ENCODE data around the gene EPHX1.

Gene EPHX1

GRCh38 chr1:225846331-225847310 is 36.7 kb downstream of the EPHX1 start:
- Histone ChIP-seq H3K9me3 (ENCODE audit: insufficient read depth, low read length) (peaks cover 23% of the 10 kb centered on the region; the same call in 1 of the 2 replicates), H3K27me3 (ENCODE audit: insufficient read depth, insufficient read length) (no peaks in the 10 kb centered on the region), H3K9ac (ENCODE audit: insufficient read length, low read depth) (peak overlapping the region; percentile 11), H3K4me3 (ENCODE audit: insufficient read length, low read depth) (no peak overlapping the region), H3K36me3 (ENCODE audit: insufficient read depth, insufficient read length, low read length) (peaks cover 73% of the 10 kb centered on the region), H3K4me1 (ENCODE audit: insufficient read depth, insufficient read length) (peaks cover 19% of the 10 kb centered on the region)
- TF ChIP-seq YY1 (IDR thresholded peaks at IDR 0.05; ENCODE audit: insufficient read depth, insufficient read length) (no peak), SUZ12 (IDR thresholded peaks at IDR 0.05; ENCODE audit: extremely low read depth, insufficient read depth, insufficient read length) (no peak), ZNF274 (IDR thresholded peaks at IDR 0.05; ENCODE audit: low read depth, low read length) (no peak)
- no peak for DNase-seq (ENCODE audit: low read depth, low spot score)

DNA sequence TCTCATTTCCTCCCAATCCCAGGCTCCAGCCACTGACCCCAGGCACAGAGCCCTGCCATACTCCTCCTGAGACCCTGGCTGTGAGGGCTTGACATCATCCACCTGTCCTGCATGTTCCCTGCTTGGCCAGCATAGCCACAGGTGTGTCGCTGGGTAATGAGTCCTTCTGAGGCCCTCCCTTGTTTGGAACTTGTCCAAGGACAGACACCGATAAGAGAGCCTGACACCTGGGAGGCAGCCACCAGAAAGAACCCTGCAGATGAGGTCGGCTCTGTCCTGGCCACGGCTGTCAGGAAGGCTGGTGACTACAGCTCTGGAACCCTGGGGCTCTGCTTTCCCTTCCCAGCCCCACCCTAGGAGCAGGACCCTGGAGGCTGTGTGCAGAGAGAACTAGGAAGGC is 37.7 kb downstream of the EPHX1 start:
- DNase-seq (ENCODE audit: low read depth, low spot score), result no peak
- peaks cover 72% of the 10 kb centered on the region for H3K36me3 ChIP-seq (ENCODE audit: insufficient read depth, insufficient read length, low read length)

DNA sequence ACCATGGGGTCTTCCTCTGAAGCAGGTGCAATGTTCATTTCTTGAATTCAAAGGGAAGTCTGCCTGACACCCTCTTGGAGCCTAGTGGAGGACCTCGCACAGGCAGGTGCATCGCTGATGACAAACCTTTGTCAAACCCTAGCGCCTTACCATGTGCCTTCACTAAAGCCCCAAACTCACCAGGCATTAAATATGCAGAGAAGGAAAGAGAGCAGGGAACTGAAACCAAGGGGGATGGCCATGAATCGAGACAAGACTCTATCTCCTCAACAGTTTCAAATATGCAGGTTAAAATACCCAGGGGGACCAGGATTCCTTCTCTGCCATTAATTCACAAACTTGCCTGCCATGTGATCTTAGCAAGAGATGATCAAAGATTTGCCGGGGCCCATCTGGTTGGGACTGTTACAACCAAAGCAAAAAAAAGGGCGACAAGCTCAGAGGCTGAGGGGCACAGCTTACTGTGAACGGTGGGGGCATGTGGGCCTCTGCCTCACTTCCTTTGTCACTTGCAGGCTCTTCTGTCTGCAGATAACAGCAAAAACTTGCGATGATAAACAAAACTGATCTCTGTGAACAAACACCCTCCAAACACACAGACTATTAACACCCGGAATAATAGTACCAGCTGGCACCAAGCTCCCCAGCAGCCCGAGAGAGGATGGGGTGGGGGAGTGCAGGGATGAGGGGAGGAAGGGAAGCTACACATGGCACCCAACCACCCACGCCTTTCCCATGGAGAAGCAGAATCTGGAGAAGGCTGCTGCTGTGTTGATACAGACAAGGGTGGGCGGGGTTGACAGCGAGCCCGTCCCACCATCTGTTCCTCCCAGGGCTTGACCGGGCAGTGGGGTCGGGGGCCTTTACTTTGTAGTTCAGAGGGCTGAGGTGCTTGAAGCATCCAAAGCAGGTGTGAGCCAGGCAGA is 38.4 kb downstream of the EPHX1 start:
- H3K9ac ChIP-seq (ENCODE audit: insufficient read length, low read depth), result no peak overlapping the region
- no peak overlapping the region for H3K4me3 ChIP-seq (ENCODE audit: insufficient read length, low read depth)
- peaks cover 10% of the 10 kb centered on the region for H3K4me1 ChIP-seq (ENCODE audit: insufficient read depth, insufficient read length)
- DNase-seq (ENCODE audit: low read depth, low spot score), result no peak
- no peak for TF ChIP-seq SUZ12 (IDR thresholded peaks at IDR 0.05; ENCODE audit: extremely low read depth, insufficient read depth, insufficient read length)
- TF ChIP-seq ZNF274 (IDR thresholded peaks at IDR 0.05; ENCODE audit: low read depth, low read length), result no peak
- no peak for TF ChIP-seq YY1 (IDR thresholded peaks at IDR 0.05; ENCODE audit: insufficient read depth, insufficient read length)
- no peaks in the 10 kb centered on the region for H3K27me3 ChIP-seq (ENCODE audit: insufficient read depth, insufficient read length)
- peaks cover 73% of the 10 kb centered on the region for H3K36me3 ChIP-seq (ENCODE audit: insufficient read depth, insufficient read length, low read length)
- H3K9me3 ChIP-seq (ENCODE audit: insufficient read depth, low read length), result peaks cover 27% of the 10 kb centered on the region; the same call in 1 of the 2 replicates

More for the DNA sequence above, 37.7 kb downstream of the EPHX1 start:
- Histone ChIP-seq H3K4me1 (ENCODE audit: insufficient read depth, insufficient read length) (peaks cover 13% of the 10 kb centered on the region), H3K9me3 (ENCODE audit: insufficient read depth, low read length) (peaks cover 27% of the 10 kb centered on the region; the same call in 1 of the 2 replicates), H3K9ac (ENCODE audit: insufficient read length, low read depth) (no peak overlapping the region), H3K27me3 (ENCODE audit: insufficient read depth, insufficient read length) (no peaks in the 10 kb centered on the region), H3K4me3 (ENCODE audit: insufficient read length, low read depth) (no peak overlapping the region)
- TF ChIP-seq YY1 (IDR thresholded peaks at IDR 0.05; ENCODE audit: insufficient read depth, insufficient read length) (no peak), SUZ12 (IDR thresholded peaks at IDR 0.05; ENCODE audit: extremely low read depth, insufficient read depth, insufficient read length) (no peak), ZNF274 (IDR thresholded peaks at IDR 0.05; ENCODE audit: low read depth, low read length) (no peak)

- no peak for TF ChIP-seq SUZ12 (IDR thresholded peaks at IDR 0.05; ENCODE audit: extremely low read depth, insufficient read depth, insufficient read length)
- TF ChIP-seq YY1 (IDR thresholded peaks at IDR 0.05; ENCODE audit: insufficient read depth, insufficient read length), result no peak
- no peak for TF ChIP-seq ZNF274 (IDR thresholded peaks at IDR 0.05; ENCODE audit: low read depth, low read length)
- H3K9me3 ChIP-seq (ENCODE audit: insufficient read depth, low read length), result peaks cover 27% of the 10 kb centered on the region; the same call in 1 of the 2 replicates
- no peak for DNase-seq (ENCODE audit: low read depth, low spot score)
- no peak overlapping the region for H3K4me3 ChIP-seq (ENCODE audit: insufficient read length, low read depth)
- no peak overlapping the region for H3K9ac ChIP-seq (ENCODE audit: insufficient read length, low read depth)
- H3K4me1 ChIP-seq (ENCODE audit: insufficient read depth, insufficient read length), result peaks cover 10% of the 10 kb centered on the region
- H3K27me3 ChIP-seq (ENCODE audit: insufficient read depth, insufficient read length), result no peaks in the 10 kb centered on the region
- peaks cover 65% of the 10 kb centered on the region for H3K36me3 ChIP-seq (ENCODE audit: insufficient read depth, insufficient read length, low read length)
Measured at GRCh38 chr1:225849925-225850324, 40.0 kb downstream of the EPHX1 start.

GRCh38 chr1:225850370-225850769 is 40.4 kb downstream of the EPHX1 start:
- Histone ChIP-seq H3K36me3 (ENCODE audit: insufficient read depth, insufficient read length, low read length) (peaks cover 64% of the 10 kb centered on the region), H3K27me3 (ENCODE audit: insufficient read depth, insufficient read length) (no peaks in the 10 kb centered on the region), H3K9ac (ENCODE audit: insufficient read length, low read depth) (no peak overlapping the region), H3K4me3 (ENCODE audit: insufficient read length, low read depth) (no peak overlapping the region), H3K4me1 (ENCODE audit: insufficient read depth, insufficient read length) (peaks cover 9% of the 10 kb centered on the region), H3K9me3 (ENCODE audit: insufficient read depth, low read length) (peaks cover 27% of the 10 kb centered on the region; the same call in 1 of the 2 replicates)
- TF ChIP-seq SUZ12 (IDR thresholded peaks at IDR 0.05; ENCODE audit: extremely low read depth, insufficient read depth, insufficient read length) (no peak), ZNF274 (IDR thresholded peaks at IDR 0.05; ENCODE audit: low read depth, low read length) (no peak), YY1 (IDR thresholded peaks at IDR 0.05; ENCODE audit: insufficient read depth, insufficient read length) (no peak)
- peak; percentile 78 for DNase-seq (ENCODE audit: low read depth, low spot score)

GRCh38 chr1:225851805-225852204 is 41.9 kb downstream of the EPHX1 start:
- peaks cover 27% of the 10 kb centered on the region; the same call in 1 of the 2 replicates for H3K9me3 ChIP-seq (ENCODE audit: insufficient read depth, low read length)
- no peak overlapping the region for H3K4me3 ChIP-seq (ENCODE audit: insufficient read length, low read depth)
- peaks cover 56% of the 10 kb centered on the region for H3K36me3 ChIP-seq (ENCODE audit: insufficient read depth, insufficient read length, low read length)
- DNase-seq (ENCODE audit: low read depth, low spot score), result no peak
- no peak overlapping the region for H3K9ac ChIP-seq (ENCODE audit: insufficient read length, low read depth)
- no peak for TF ChIP-seq YY1 (IDR thresholded peaks at IDR 0.05; ENCODE audit: insufficient read depth, insufficient read length)
- no peak for TF ChIP-seq SUZ12 (IDR thresholded peaks at IDR 0.05; ENCODE audit: extremely low read depth, insufficient read depth, insufficient read length)
- no peak for TF ChIP-seq ZNF274 (IDR thresholded peaks at IDR 0.05; ENCODE audit: low read depth, low read length)
- H3K4me1 ChIP-seq (ENCODE audit: insufficient read depth, insufficient read length), result no peaks in the 10 kb centered on the region
- no peaks in the 10 kb centered on the region for H3K27me3 ChIP-seq (ENCODE audit: insufficient read depth, insufficient read length)

Measured in NT2/D1 (cell line).